HG03280 (cell line): ENCODE results near the gene EFCAB10.
A peak's percentile ranks its signal among the peaks of the same experiment; 100 is the strongest.

Experiments used
- ATAC-seq: cut with Tn5 transposase; IDR thresholded peaks from one replicate; pipeline ENCODE4 v1.9.1; 2021; ENCODE audit warnings: mild to moderate bottlenecking, moderate library complexity; ENCODE audit not compliant: unreplicated experiment

EFCAB10 gene

GRCh38 chr7:105581066-105581811 lies at the start of gene EFCAB10:
TSS of gene EFCAB10 (minus strand) at chr7:105581493. CDS start at chr7:105581463, 30 bp downstream.
- peak; percentile 85 for ATAC-seq

GRCh38 chr7:105625986-105626385 lies 44.7 kb upstream of the EFCAB10 start:
- ATAC-seq, result no peak

- no peak for ATAC-seq
These were observed 42.6 kb upstream of the EFCAB10 start for GRCh38 chr7:105623906-105624305.

- ATAC-seq, result no peak
These were observed 42.1 kb upstream of the EFCAB10 start for GRCh38 chr7:105623378-105623777.

GRCh38 chr7:105622106-105622731 lies 40.9 kb upstream of the EFCAB10 start:
- ATAC-seq, result no peak

- ATAC-seq, result no peak
These were observed 40.3 kb upstream of the EFCAB10 start for GRCh38 chr7:105621617-105622016.

- ATAC-seq, result no peak
These were observed 39.9 kb upstream of the EFCAB10 start for GRCh38 chr7:105621176-105621575.

GRCh38 chr7:105619590-105619989 lies 38.3 kb upstream of the EFCAB10 start:
- no peak for ATAC-seq

- no peak for ATAC-seq
These were observed 36.7 kb upstream of the EFCAB10 start for GRCh38 chr7:105618016-105618296.

- no peak for ATAC-seq
These were observed 36.2 kb upstream of the EFCAB10 start for GRCh38 chr7:105617280-105618015.

GRCh38 chr7:105614341-105614840 lies 33.1 kb upstream of the EFCAB10 start:
- ATAC-seq, result no peak

GRCh38 chr7:105613611-105614330 lies 32.5 kb upstream of the EFCAB10 start:
- no peak for ATAC-seq

- no peak for ATAC-seq
These were observed 31.5 kb upstream of the EFCAB10 start for GRCh38 chr7:105612806-105613205.

- no peak for ATAC-seq
These were observed 30.8 kb upstream of the EFCAB10 start for GRCh38 chr7:105611856-105612775.

- ATAC-seq, result no peak
These were observed 29.1 kb upstream of the EFCAB10 start for GRCh38 chr7:105610165-105610930.

GRCh38 chr7:105602325-105603305 lies 21.3 kb upstream of the EFCAB10 start:
- no peak for ATAC-seq

- no peak for ATAC-seq
These were observed 19.6 kb upstream of the EFCAB10 start for GRCh38 chr7:105600720-105601550.
